ENCODE measurements around the gene OR5AC2. TPM values are rescaled to one million over a fixed set of nuclear protein-coding genes. Genes with fewer than 3 reads are reported as not detected.
A peak's percentile ranks its signal among the peaks of the same experiment; 100 is the strongest.

Gene OR5AC2
- polyA plus RNA-seq, 2 of the 4 experiments (the other 2 are of a cell fraction), result not detected

- Histone ChIP-seq H3K9me3 (no peaks in the 10 kb centered on the region), H3K27ac (no peak overlapping the region), H3K4me3 (no peak overlapping the region), H3K4me2 (no peak overlapping the region), H3K4me1 (no peaks in the 10 kb centered on the region)
- DNase-seq (ENCODE audit: low read depth in 1 of 2, low spot score in 1 of 2) (no peak), ATAC-seq (no peak), FAIRE-seq (no peak)
- ChIA-PET POLR2A (no interaction called here), CTCF (interaction anchor here (0.7 kb wide), 1 partner anchor 1573 kb away, joined by 3 read pairs; no protein-coding TSS in a partner anchor)
- TF ChIP-seq HOXB5 (CRISPR knock-in tag; IDR thresholded peaks at IDR 0.05) (no peak), MAFK (IDR thresholded peaks at IDR 0.05; ENCODE audit: partially characterized antibody) (peak; percentile 54)
Observed at GRCh38 chr3:98110550-98110908, 23.6 kb downstream of the OR5AC2 start.

- Histone ChIP-seq H3K4me1 (no peaks in the 10 kb centered on the region), H3K9me3 (no peaks in the 10 kb centered on the region), H3K4me2 (no peak overlapping the region), H3K4me3 (no peak overlapping the region), H3K27ac (no peak overlapping the region)
- CTCF ChIA-PET, result no interaction called here
- DNase-seq (ENCODE audit: low read depth in 1 of 2, low spot score in 1 of 2), result peak in 1 of 2 experiments; percentile 8
- POLR2A ChIA-PET, result no interaction called here
- WGBS (ENCODE audit: missing lambda C conversion rate), result 0% methylated on average over 3 of the region's 3 CpGs
- no peak for TF ChIP-seq ZFP36 (IDR thresholded peaks at IDR 0.05; ENCODE audit: borderline replicate concordance, partially characterized antibody)
- TF ChIP-seq CHD2 (IDR thresholded peaks at IDR 0.05; ENCODE audit: low read length, partially characterized antibody), result no peak
- TF ChIP-seq NR3C1 (IDR thresholded peaks at IDR 0.05), result no peak
- TF ChIP-seq KDM5A (IDR thresholded peaks at IDR 0.05), result no peak
- TF ChIP-seq FOSB (CRISPR knock-in tag; IDR thresholded peaks at IDR 0.05), result no peak
- TF ChIP-seq HES2 (IDR thresholded peaks at IDR 0.05), result no peak
- TF ChIP-seq BHLHE40 (IDR thresholded peaks at IDR 0.05; ENCODE audit: low read depth, low read length), result no peak
- no peak for TF ChIP-seq ZSCAN20 (CRISPR knock-in tag; IDR thresholded peaks at IDR 0.05)
- TF ChIP-seq MAX (IDR thresholded peaks at IDR 0.05), result no peak
- TF ChIP-seq RAD21 (conservative IDR thresholded peaks at IDR 0.05 in 1 of 2, IDR thresholded peaks at IDR 0.05 in 1 of 2), result no peak
- no peak for TF ChIP-seq ESRRA (IDR thresholded peaks at IDR 0.05; ENCODE audit: borderline replicate concordance, low read length)
- TF ChIP-seq FOXS1 (CRISPR knock-in tag; IDR thresholded peaks at IDR 0.05), result no peak
- TF ChIP-seq EHMT2 (IDR thresholded peaks at IDR 0.05; ENCODE audit: low read depth), result no peak
- no peak for TF ChIP-seq BCL3 (IDR thresholded peaks at IDR 0.05)
- TF ChIP-seq HDAC2 (IDR thresholded peaks at IDR 0.05), result no peak
- no peak for TF ChIP-seq FOSL2 (IDR thresholded peaks at IDR 0.05)
- TF ChIP-seq FOSL2 (CRISPR knock-in tag; IDR thresholded peaks at IDR 0.05), result no peak
- TF ChIP-seq PBX3 (IDR thresholded peaks at IDR 0.05), result no peak
- no peak for TF ChIP-seq POLR2A (IDR thresholded peaks at IDR 0.05; ENCODE audit: low read length)
- no peak for TF ChIP-seq HOXB5 (CRISPR knock-in tag; IDR thresholded peaks at IDR 0.05)
- no peak for FAIRE-seq
- ATAC-seq, result no peak
Observed at GRCh38 chr3:98114264-98114663, 27.3 kb downstream of the OR5AC2 start.

GRCh38 chr3:98115717-98116116, 28.7 kb downstream of the OR5AC2 start:
- no peak for FAIRE-seq
- ATAC-seq, result no peak
- Histone ChIP-seq H3K27ac (no peak overlapping the region), H3K9me3 (no peaks in the 10 kb centered on the region), H3K4me3 (no peak overlapping the region), H3K4me2 (no peak overlapping the region), H3K4me1 (no peaks in the 10 kb centered on the region)
- DNase-seq (ENCODE audit: low read depth in 1 of 2, low spot score in 1 of 2), result no peak
- 89% methylated on average over 1 of the region's 1 CpG for WGBS (ENCODE audit: missing lambda C conversion rate)
- POLR2A ChIA-PET, result no interaction called here
- TF ChIP-seq JUNB (IDR thresholded peaks at IDR 0.05) (no peak), KDM5A (IDR thresholded peaks at IDR 0.05) (no peak), HES2 (IDR thresholded peaks at IDR 0.05) (no peak), CBX8 (IDR thresholded peaks at IDR 0.05) (no peak), PBX3 (IDR thresholded peaks at IDR 0.05) (no peak), HOXB13 (CRISPR knock-in tag; IDR thresholded peaks at IDR 0.05; ENCODE audit: low read depth) (no peak), CHD4 (IDR thresholded peaks at IDR 0.05; ENCODE audit: borderline replicate concordance) (no peak), SREBF2 (IDR thresholded peaks at IDR 0.05) (no peak), ZSCAN20 (CRISPR knock-in tag; IDR thresholded peaks at IDR 0.05) (no peak), HDAC2 (IDR thresholded peaks at IDR 0.05) (no peak), POLR2AphosphoS2 (conservative IDR thresholded peaks at IDR 0.05; ENCODE audit: low read length) (no peak), ATOH8 (CRISPR knock-in tag; IDR thresholded peaks at IDR 0.05; ENCODE audit: low read depth) (no peak)
- CTCF ChIA-PET, result no interaction called here

All from A549 (cell line).